GM21528 (cell line): ENCODE measurements around the gene YWHAH.
A peak's percentile ranks its signal among the peaks of the same experiment; 100 is the strongest.

Source experiments
- ATAC-seq: cut with Tn5 transposase; IDR thresholded peaks from one replicate; pipeline ENCODE4 v1.9.1; 2021; ENCODE audit warnings: mild to moderate bottlenecking, moderate library complexity; ENCODE audit not compliant: unreplicated experiment, low FRiP score

The YWHAH gene

GRCh38 chr22:31922534-31922933, 21.8 kb upstream of the YWHAH start:
- ATAC-seq: no peak

GRCh38 chr22:31923136-31923535, 21.2 kb upstream of the YWHAH start:
- no peak for ATAC-seq

GRCh38 chr22:31923747-31924146, 20.6 kb upstream of the YWHAH start:
- no peak for ATAC-seq

GRCh38 chr22:31925056-31925455, 19.3 kb upstream of the YWHAH start:
- ATAC-seq: no peak

GRCh38 chr22:31926024-31926423, 18.3 kb upstream of the YWHAH start:
- ATAC-seq: no peak

- no peak for ATAC-seq
These were observed 17.4 kb upstream of the YWHAH start for GRCh38 chr22:31926969-31927368.

- ATAC-seq: no peak
These were observed 16.8 kb upstream of the YWHAH start for GRCh38 chr22:31927562-31927961.

GRCh38 chr22:31929167-31929930, 15.0 kb upstream of the YWHAH start:
- ATAC-seq: no peak

GRCh38 chr22:31932863-31933262, 11.5 kb upstream of the YWHAH start:
- ATAC-seq: no peak

GRCh38 chr22:31933406-31933805, 10.9 kb upstream of the YWHAH start:
- ATAC-seq: no peak

GRCh38 chr22:31933816-31934482, 10.4 kb upstream of the YWHAH start:
- no peak for ATAC-seq

GRCh38 chr22:31935961-31936635, 8.2 kb upstream of the YWHAH start:
- no peak for ATAC-seq

GRCh38 chr22:31937341-31937740, 7.0 kb upstream of the YWHAH start:
- ATAC-seq: no peak

- no peak for ATAC-seq
These were observed 6.0 kb upstream of the YWHAH start for GRCh38 chr22:31938296-31938695.

- no peak for ATAC-seq
These were observed 3.8 kb upstream of the YWHAH start for GRCh38 chr22:31940506-31940905.

- ATAC-seq: no peak
These were observed 2.2 kb upstream of the YWHAH start for GRCh38 chr22:31942091-31942490.

- no peak for ATAC-seq
These were observed 943 bp upstream of the YWHAH start for GRCh38 chr22:31943206-31943977.

GRCh38 chr22:31944700-31945442, 536 bp downstream of the YWHAH start:
- peak; percentile 22 for ATAC-seq

- ATAC-seq: no peak
These were observed 1.1 kb downstream of the YWHAH start for GRCh38 chr22:31945443-31945855.
